H1 (cell line): ENCODE results near the gene PGF. TPM values are rescaled to one million over a fixed set of nuclear protein-coding genes. Genes with fewer than 3 reads are reported as not detected.

ENCODE experiments used
- RAD21 ChIP-seq, 2 experiments: IDR thresholded peaks in 1 of 2; conservative IDR thresholded peaks in 1 of 2; 2 replicates each; pipeline ENCODE4 v1.6.1; 2011; ENCODE audit warnings: low read depth in 2 of 2, low read length in 2 of 2, improper control_type of control experiment in 1 of 2, inconsistent platforms in 1 of 2, mild to moderate bottlenecking in 1 of 2, moderate library complexity in 1 of 2
- polyA plus RNA-seq, 7 experiments: library from polyadenylated mRNA; depleted of rRNA in 3 of 7; stranded (reverse) in 5 of 7; unstranded in 2 of 7; fragments of >200 nt in 5 of 7; fragments of 200-250 nt in 2 of 7; gene quantifications; 1 replicate in 5 of 7; 2 replicates in 1 of 7; 4 replicates in 1 of 7; pipeline versions ENCODE4 v1.2.1 to v1.2.3, GENCODE V29; 2011 to 2013; ENCODE audit warnings: missing spikeins in 2 of 7, mixed read lengths in 2 of 7
- total RNA-seq: library from RNA; stranded (reverse); fragmentation: NEBNext Ultra II Directional; extraction: Animal tissue kit (Norgen Biotek cat#: 25700); gene quantifications from 2 replicates; pipeline ENCODE4 v1.2.1, GENCODE V29; 2021
- TF ChIP-seq, protein P1 (sequence below), 3 experiments: IDR thresholded peaks; 1 replicate in 2 of 3; 2 replicates in 1 of 3; pipeline versions ENCODE4 v1.5.1 to v1.6.1; 2011; ENCODE audit warnings: low read length in 3 of 3, mild to moderate bottlenecking in 3 of 3, inconsistent platforms in 2 of 3, low read depth in 1 of 3, moderate library complexity in 1 of 3; ENCODE audit not compliant: insufficient read depth in 1 of 3; ENCODE audit errors: control extremely low read depth in 1 of 3

PGF gene
- total and polyA plus RNA-seq, 2 of the 8 experiments (the other 6 are each of a cell fraction or from before 2014, with no cell fraction given), result 2.1 to 4.1 TPM

DNA sequence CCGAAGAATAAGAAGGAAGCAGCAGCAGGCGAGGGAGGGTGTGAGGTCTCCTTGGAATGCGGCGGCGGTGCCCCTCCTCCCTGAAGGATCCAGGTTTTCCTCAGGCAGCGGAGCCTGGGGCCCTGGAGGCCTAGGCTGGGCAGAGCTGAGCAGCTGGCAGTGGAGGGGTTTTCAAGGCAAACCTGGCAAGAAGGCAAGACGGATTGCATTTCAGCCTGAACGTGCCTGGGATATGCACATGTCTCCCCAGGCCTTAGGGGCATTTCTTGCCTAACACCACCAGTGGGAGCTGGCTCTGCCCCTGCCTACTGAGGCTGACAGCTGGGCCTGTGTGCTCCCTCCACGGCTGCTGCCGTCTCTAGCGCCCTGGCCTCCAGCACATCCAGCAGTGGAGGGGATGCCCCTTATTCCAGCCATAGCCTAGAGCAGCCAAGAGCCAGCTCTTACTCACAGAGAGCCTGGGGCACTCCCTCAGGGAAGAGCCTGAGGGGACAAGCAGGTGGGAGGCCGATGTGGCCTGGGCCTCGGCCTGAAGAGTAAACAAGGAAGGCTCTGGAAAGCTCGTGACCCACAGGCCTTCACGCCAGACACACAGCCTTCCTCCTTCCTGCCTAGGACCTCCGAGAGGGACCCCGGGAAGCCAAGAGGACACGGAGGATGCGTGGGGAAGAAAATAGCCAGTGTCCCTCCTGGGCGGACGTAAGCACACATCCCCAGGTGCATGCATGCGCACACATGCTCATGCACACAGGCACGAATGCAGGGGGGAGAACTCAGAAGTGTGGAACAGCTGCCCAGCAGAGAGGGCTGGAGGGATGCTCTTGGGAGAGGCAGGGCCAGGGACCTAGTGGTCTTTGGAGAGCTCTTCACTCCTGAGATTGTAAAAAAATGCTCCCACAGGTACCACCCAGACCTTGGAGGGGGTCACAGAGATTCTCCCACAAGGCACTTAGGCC lies 24.3 kb upstream of the PGF start (continued):
- TF ChIP-seq, protein P1, sequence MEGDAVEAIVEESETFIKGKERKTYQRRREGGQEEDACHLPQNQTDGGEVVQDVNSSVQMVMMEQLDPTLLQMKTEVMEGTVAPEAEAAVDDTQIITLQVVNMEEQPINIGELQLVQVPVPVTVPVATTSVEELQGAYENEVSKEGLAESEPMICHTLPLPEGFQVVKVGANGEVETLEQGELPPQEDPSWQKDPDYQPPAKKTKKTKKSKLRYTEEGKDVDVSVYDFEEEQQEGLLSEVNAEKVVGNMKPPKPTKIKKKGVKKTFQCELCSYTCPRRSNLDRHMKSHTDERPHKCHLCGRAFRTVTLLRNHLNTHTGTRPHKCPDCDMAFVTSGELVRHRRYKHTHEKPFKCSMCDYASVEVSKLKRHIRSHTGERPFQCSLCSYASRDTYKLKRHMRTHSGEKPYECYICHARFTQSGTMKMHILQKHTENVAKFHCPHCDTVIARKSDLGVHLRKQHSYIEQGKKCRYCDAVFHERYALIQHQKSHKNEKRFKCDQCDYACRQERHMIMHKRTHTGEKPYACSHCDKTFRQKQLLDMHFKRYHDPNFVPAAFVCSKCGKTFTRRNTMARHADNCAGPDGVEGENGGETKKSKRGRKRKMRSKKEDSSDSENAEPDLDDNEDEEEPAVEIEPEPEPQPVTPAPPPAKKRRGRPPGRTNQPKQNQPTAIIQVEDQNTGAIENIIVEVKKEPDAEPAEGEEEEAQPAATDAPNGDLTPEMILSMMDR (IDR thresholded peaks at IDR 0.05; ENCODE audit: control extremely low read depth in 1 of 3, insufficient read depth in 1 of 3, low read depth in 1 of 3, low read length in 3 of 3), result peak in 2 of 3 experiments; percentile 5 to 44; a peak in 1 of 4 replicates
- TF ChIP-seq RAD21 (IDR thresholded peaks at IDR 0.05 in 1 of 2, conservative IDR thresholded peaks at IDR 0.05 in 1 of 2; ENCODE audit: low read depth in 2 of 2, low read length in 2 of 2), result peak in 1 of 2 experiments; percentile 21; a peak in 1 of 4 replicates
- TF ChIP-seq, all 59 proteins: peak for 4
